HepG2 (cell line): Measurements from ENCODE around the gene PVR. TPM values are rescaled to one million over a fixed set of nuclear protein-coding genes. Genes with fewer than 3 reads are reported as not detected.

Source experiments
- AKNA ChIP-seq: sonication (generic); formaldehyde crosslinking; IDR thresholded peaks from 2 replicates; pipeline ENCODE4 v1.4.0; 2020; ENCODE audit warnings: missing genetic modification reagents, borderline replicate concordance
- CENPT ChIP-seq: sonication (generic); formaldehyde crosslinking; IDR thresholded peaks from 2 replicates; pipeline ENCODE4 v1.8.0; 2022; ENCODE audit warnings: low read depth, mild to moderate bottlenecking, moderate library complexity, missing genetic modification reagents
- CERS6 ChIP-seq: sonication (generic); formaldehyde crosslinking; IDR thresholded peaks from 2 replicates; pipeline ENCODE4 v1.5.0; 2020; ENCODE audit warnings: missing genetic modification reagents
- KDM4B ChIP-seq: sonication (generic); formaldehyde crosslinking; IDR thresholded peaks from 2 replicates; pipeline ENCODE4 v1.4.0; 2020; ENCODE audit warnings: missing genetic modification reagents
- KMT2B ChIP-seq: IDR thresholded peaks from 2 replicates; pipeline ENCODE4 v1.6.1; 2016; ENCODE audit warnings: missing genetic modification reagents, missing compliant biosample characterization
- MEF2D ChIP-seq: sonication (generic); formaldehyde crosslinking; IDR thresholded peaks from 2 replicates; pipeline ENCODE4 v1.5.1; 2020; ENCODE audit warnings: mild to moderate bottlenecking, missing genetic modification reagents
- NKX3-1 ChIP-seq: sonication (generic); formaldehyde crosslinking; IDR thresholded peaks from 2 replicates; pipeline ENCODE4 v1.5.0; 2020; ENCODE audit warnings: missing genetic modification reagents
- POLR2AphosphoS5 ChIP-seq: IDR thresholded peaks from 2 replicates; pipeline ENCODE4 v1.6.1; 2012; ENCODE audit warnings: low read depth, low read length
- TEAD3 ChIP-seq: optimal IDR thresholded peaks from 2 replicates; pipeline ENCODE3; 2016; ENCODE audit warnings: borderline replicate concordance
- ZHX1 ChIP-seq: sonication (generic); formaldehyde crosslinking; IDR thresholded peaks from 2 replicates; pipeline ENCODE4 v1.8.1; 2022; ENCODE audit warnings: low read depth, mild to moderate bottlenecking, missing genetic modification reagents
- ZKSCAN5 ChIP-seq: sonication (generic); formaldehyde crosslinking; IDR thresholded peaks from 2 replicates; pipeline ENCODE4 v1.5.1; 2020; ENCODE audit warnings: mild to moderate bottlenecking, missing genetic modification reagents
- ZNF121 ChIP-seq: sonication (generic); formaldehyde crosslinking; IDR thresholded peaks from 2 replicates; pipeline ENCODE4 v1.5.0; 2020; ENCODE audit warnings: mild to moderate bottlenecking, missing genetic modification reagents
- ZNF292 ChIP-seq: sonication (generic); formaldehyde crosslinking; IDR thresholded peaks from 2 replicates; pipeline ENCODE4 v1.8.1; 2022; ENCODE audit warnings: mild to moderate bottlenecking, low read depth, missing genetic modification reagents, borderline replicate concordance
- ZNF317 ChIP-seq: sonication (generic); formaldehyde crosslinking; IDR thresholded peaks from 2 replicates; pipeline ENCODE4 v1.5.0; 2020; ENCODE audit warnings: mild to moderate bottlenecking, missing genetic modification reagents
- ZNF567 ChIP-seq: sonication (generic); formaldehyde crosslinking; IDR thresholded peaks from 2 replicates; pipeline ENCODE4 v1.8.1; 2023; ENCODE audit warnings: mild to moderate bottlenecking, missing genetic modification reagents, borderline replicate concordance
- polyA plus RNA-seq, 8 experiments: library from polyadenylated mRNA; depleted of rRNA in 3 of 8; stranded (reverse) in 7 of 8; unstranded in 1 of 8; fragments of >200 nt; fragmentation: Illumina TruSeq in 4 of 8; extraction: Trizol in 4 of 8; gene quantifications; 2 replicates each; pipeline versions ENCODE4 v1.2.1 to v1.2.3, GENCODE V29; 2011 to 2016; ENCODE audit warnings: low read depth in 4 of 8, missing spikeins in 1 of 8, mixed read lengths in 1 of 8; ENCODE audit not compliant: insufficient read depth in 1 of 8
- total RNA-seq, 5 experiments: library from RNA; depleted of rRNA; stranded (reverse); fragments of >200 nt; fragmentation: Illumina TruSeq; extraction: Trizol; gene quantifications; 2 replicates each; pipeline ENCODE4 v1.2.3, GENCODE V29; 2016; ENCODE audit warnings: low read depth in 1 of 5
- TF ChIP-seq, protein P1 (sequence below): sonication (generic); formaldehyde crosslinking; IDR thresholded peaks from 2 replicates; pipeline ENCODE4 v1.5.0; 2020; ENCODE audit warnings: missing genetic modification reagents, mild to moderate bottlenecking, borderline replicate concordance

Gene PVR
- total and polyA plus RNA-seq, 2 of the 13 experiments (the other 11 are each of a cell fraction or from before 2014, with no cell fraction given) = 43.4 to 46.6 TPM

- TF ChIP-seq ZNF567 (CRISPR knock-in tag) (no peak), CERS6 (CRISPR knock-in tag) (no peak), TEAD3 (CRISPR knock-in tag) (peak; percentile 71), NKX3-1 (CRISPR knock-in tag) (no peak), POLR2AphosphoS5 (peak; percentile 79), KMT2B (CRISPR knock-in tag) (no peak), KDM4B (peak; percentile 48; the same call in 1 of the 2 replicates), ZHX1 (CRISPR knock-in tag) (peak; percentile 86), ZNF292 (0 out of 2 replicates have a peak, but pooled peaks have one; percentile 18), AKNA (0 out of 2 replicates have a peak, but pooled peaks have one; percentile 74), ZNF317 (CRISPR knock-in tag) (peak; percentile 54; the same call in 1 of the 2 replicates), CENPT (CRISPR knock-in tag) (no peak), ZNF121 (CRISPR knock-in tag) (no peak), MEF2D (CRISPR knock-in tag) (peak; percentile 62; the same call in 1 of the 2 replicates), ZKSCAN5 (peak; percentile 99)
- TF ChIP-seq, protein P1, sequence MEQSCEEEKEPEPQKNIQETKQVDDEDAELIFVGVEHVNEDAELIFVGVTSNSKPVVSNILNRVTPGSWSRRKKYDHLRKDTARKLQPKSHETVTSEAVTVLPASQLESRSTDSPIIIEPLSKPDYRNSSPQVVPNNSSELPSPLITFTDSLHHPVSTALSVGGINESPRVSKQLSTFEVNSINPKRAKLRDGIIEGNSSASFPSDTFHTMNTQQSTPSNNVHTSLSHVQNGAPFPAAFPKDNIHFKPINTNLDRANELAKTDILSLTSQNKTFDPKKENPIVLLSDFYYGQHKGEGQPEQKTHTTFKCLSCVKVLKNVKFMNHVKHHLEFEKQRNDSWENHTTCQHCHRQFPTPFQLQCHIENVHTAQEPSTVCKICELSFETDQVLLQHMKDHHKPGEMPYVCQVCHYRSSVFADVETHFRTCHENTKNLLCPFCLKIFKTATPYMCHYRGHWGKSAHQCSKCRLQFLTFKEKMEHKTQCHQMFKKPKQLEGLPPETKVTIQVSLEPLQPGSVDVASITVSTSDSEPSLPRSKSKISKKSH (CRISPR knock-in tag) = 0 out of 2 replicates have a peak, but pooled peaks have one; percentile 30
Observed at GRCh38 chr19:44613295-44614178, 30.2 kb upstream of the PVR start, which contains the start of gene IGSF23 (continued).
